GM23248 (cell line): Measurements from ENCODE around the gene MFNG. TPM values are rescaled to one million over a fixed set of nuclear protein-coding genes. Genes with fewer than 3 reads are reported as not detected.

ENCODE experiments used
- DNase-seq: peaks from one replicate; pipeline ENCODE4 v3.0.0-alpha.2; 2015
- H2AFZ ChIP-seq: fragments of 200-600 bp; sonication (generic); 2 replicates; pipeline ENCODE4 v1.6.1; 2016; ENCODE audit warnings: antibody characterized with exemption
- H3F3A ChIP-seq: fragments of 200-600 bp; sonication (generic); 2 replicates; pipeline ENCODE4 v1.6.1; 2016; ENCODE audit warnings: mild to moderate bottlenecking, antibody characterized with exemption, mixed run types; ENCODE audit not compliant: insufficient read depth
- H3K27ac ChIP-seq: fragments of 200-600 bp; sonication (generic); 2 replicates; pipeline ENCODE4 v1.5.1; 2016; ENCODE audit warnings: mild to moderate bottlenecking
- H3K27me3 ChIP-seq: fragments of 200-600 bp; sonication (generic); replicated peaks from 2 replicates; pipeline ENCODE4 v1.6.1; 2016; ENCODE audit warnings: mild to moderate bottlenecking; ENCODE audit not compliant: insufficient read depth
- H3K36me3 ChIP-seq: fragments of 200-600 bp; sonication (generic); 2 replicates; pipeline ENCODE4 v1.6.1; 2016; ENCODE audit warnings: low read depth, mild to moderate bottlenecking
- H3K4me1 ChIP-seq: fragments of 200-600 bp; sonication (generic); 2 replicates; pipeline ENCODE4 v1.6.1; 2016; ENCODE audit warnings: mild to moderate bottlenecking; ENCODE audit not compliant: insufficient read depth
- H3K4me2 ChIP-seq: fragments of 200-600 bp; sonication (generic); one replicate; pipeline ENCODE4 v1.6.1; 2016; ENCODE audit warnings: mild to moderate bottlenecking; ENCODE audit not compliant: unreplicated experiment
- H3K4me3 ChIP-seq: fragments of 200-600 bp; sonication (generic); 2 replicates; pipeline ENCODE4 v1.5.1; 2016; ENCODE audit warnings: mild to moderate bottlenecking
- H3K79me2 ChIP-seq: fragments of 200-600 bp; sonication (generic); 2 replicates; pipeline ENCODE4 v1.6.1; 2016; ENCODE audit warnings: mild to moderate bottlenecking; ENCODE audit not compliant: insufficient read depth
- H3K9ac ChIP-seq: fragments of 200-600 bp; sonication (generic); 2 replicates; pipeline ENCODE4 v1.6.1; 2016; ENCODE audit warnings: mild to moderate bottlenecking
- H3K9me2 ChIP-seq: fragments of 200-600 bp; sonication (generic); 2 replicates; pipeline ENCODE4 v1.6.1; 2016; ENCODE audit warnings: mixed run types, mild to moderate bottlenecking, moderate library complexity; ENCODE audit not compliant: insufficient read depth
- H3K9me3 ChIP-seq: fragments of 200-600 bp; sonication (generic); one replicate; pipeline ENCODE4 v1.6.1; 2017; ENCODE audit warnings: low read depth
- H4K20me1 ChIP-seq: fragments of 200-600 bp; sonication (generic); 2 replicates; pipeline ENCODE4 v1.6.0; 2016; ENCODE audit not compliant: insufficient read depth
- EZH2 ChIP-seq: fragments of 200-600 bp; sonication (generic); IDR thresholded peaks from 2 replicates; pipeline ENCODE4 v1.6.1; 2018; ENCODE audit warnings: antibody characterized with exemption, mild to moderate bottlenecking; ENCODE audit not compliant: insufficient read depth, poor library complexity, severe bottlenecking
- EZH2phosphoT487 ChIP-seq: fragments of 200-600 bp; sonication (generic); IDR thresholded peaks from 2 replicates; pipeline ENCODE4 v1.6.1; 2018; ENCODE audit warnings: antibody characterized with exemption, moderate library complexity, mild to moderate bottlenecking, low read depth; ENCODE audit not compliant: insufficient read depth
- WGBS, 2 experiments: methylation state at CpG; one replicate each; pipeline ENCODE4 v1.1.6; 2015 to 2017; ENCODE audit warnings: low lambda C conversion rate in 2 of 2, low coverage in 1 of 2; ENCODE audit errors: missing lambda C conversion rate in 2 of 2; 5-methylcytosine and 5-hydroxymethylcytosine counted together
- in situ Hi-C: fragments of 300-500 bp; cut with MboI; formaldehyde crosslinking; loops from 2 replicates; pipeline ENCODE4 v1.15.0; 2020
- polyA plus RNA-seq: library from polyadenylated mRNA; unstranded; fragments of >200 nt; fragmentation: Nextera tagmentation; extraction: Ambion mirVana; gene quantifications from 2 replicates; pipeline ENCODE4 v1.2.1, GENCODE V29; 2016
- total RNA-seq: library from RNA; depleted of rRNA; stranded (reverse); fragments of >200 nt; shearing (Covaris generic); gene quantifications from 2 replicates; pipeline ENCODE4 v1.2.3, GENCODE V29; 2014

The MFNG gene
- total and polyA plus RNA-seq, 2 experiments from 2014 or later: not detected

DNA sequence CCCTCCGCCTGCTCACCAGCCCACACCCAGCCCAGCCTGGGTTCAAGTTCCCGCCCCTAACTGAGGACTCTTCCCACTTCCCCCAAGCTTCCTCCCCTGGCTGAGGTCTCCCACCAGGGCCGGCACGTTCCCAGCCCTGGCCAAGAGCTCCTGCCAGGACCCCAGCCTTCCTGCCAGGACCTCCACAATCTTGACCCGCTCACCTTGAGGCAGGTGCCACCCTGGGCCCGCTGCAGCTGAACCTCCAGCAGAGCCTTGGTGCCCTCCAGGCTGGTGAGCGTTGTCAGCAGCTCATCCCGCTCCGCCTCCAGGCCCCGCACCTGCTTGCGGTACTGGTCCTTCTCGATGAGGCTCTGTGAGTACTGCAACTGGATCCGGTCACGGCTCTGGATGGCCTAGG, 19.8 kb upstream of the MFNG start:
- Histone ChIP-seq H3K27me3 (no peaks in the 10 kb centered on the region; the same call in 1 of the 2 replicates), H3F3A (no peaks in the 10 kb centered on the region; the same call in 1 of the 2 replicates), H3K27ac (no peak overlapping the region), H2AFZ (no peak overlapping the region), H3K9me2 (no peaks in the 10 kb centered on the region), H4K20me1 (no peaks in the 10 kb centered on the region), H3K9ac (no peak overlapping the region), H3K79me2 (no peaks in the 10 kb centered on the region), H3K4me1 (peaks cover 10% of the 10 kb centered on the region), H3K36me3 (no peaks in the 10 kb centered on the region), H3K4me2 (no peak overlapping the region), H3K4me3 (no peak overlapping the region), H3K9me3 (no peaks in the 10 kb centered on the region)
- DNase-seq: no peak
- in situ Hi-C loops: no loop called here
- WGBS, 2 experiments: 90% methylated on average over 14 of the region's 14 CpGs
- TF ChIP-seq EZH2: no peak
- TF ChIP-seq EZH2phosphoT487: no peak

DNA sequence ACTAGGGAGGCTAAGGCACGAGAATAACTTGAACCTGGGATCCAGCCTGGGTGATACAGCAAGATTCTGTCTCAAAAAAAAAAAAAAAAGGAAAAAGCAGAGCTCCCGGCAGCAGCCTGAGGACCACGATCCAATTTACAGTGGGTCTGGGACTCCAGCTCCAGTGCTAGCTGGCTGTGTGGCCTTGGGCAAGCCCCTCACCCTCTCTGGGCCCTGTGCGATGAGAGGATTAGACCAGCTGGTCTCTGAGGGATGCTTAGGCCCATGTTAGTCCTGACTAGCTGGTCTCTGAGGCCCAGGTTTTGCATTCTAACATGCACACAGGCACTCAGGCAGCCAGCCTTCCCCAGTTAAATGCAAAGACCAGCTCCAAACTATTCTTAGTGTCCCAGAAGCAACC, 19.4 kb upstream of the MFNG start:
- in situ Hi-C loops: no loop called here
- no peak overlapping the region for H2AFZ ChIP-seq
- no peaks in the 10 kb centered on the region for H3K9me3 ChIP-seq
- H3K79me2 ChIP-seq: no peaks in the 10 kb centered on the region
- 85 to 98% methylated on average over 4 of the region's 4 CpGs for whole genome bisulfite sequencing, 2 experiments
- no peaks in the 10 kb centered on the region for H4K20me1 ChIP-seq
- no peak overlapping the region for H3K4me2 ChIP-seq
- H3K4me1 ChIP-seq: peaks cover 10% of the 10 kb centered on the region
- no peaks in the 10 kb centered on the region; the same call in 1 of the 2 replicates for H3F3A ChIP-seq
- no peaks in the 10 kb centered on the region for H3K36me3 ChIP-seq
- no peaks in the 10 kb centered on the region for H3K9me2 ChIP-seq
- TF ChIP-seq EZH2phosphoT487 (no peak), EZH2 (no peak)
- H3K27ac ChIP-seq: no peak overlapping the region
- no peak overlapping the region for H3K4me3 ChIP-seq
- no peak for DNase-seq
- H3K27me3 ChIP-seq: no peaks in the 10 kb centered on the region; the same call in 1 of the 2 replicates
- no peak overlapping the region for H3K9ac ChIP-seq

DNA sequence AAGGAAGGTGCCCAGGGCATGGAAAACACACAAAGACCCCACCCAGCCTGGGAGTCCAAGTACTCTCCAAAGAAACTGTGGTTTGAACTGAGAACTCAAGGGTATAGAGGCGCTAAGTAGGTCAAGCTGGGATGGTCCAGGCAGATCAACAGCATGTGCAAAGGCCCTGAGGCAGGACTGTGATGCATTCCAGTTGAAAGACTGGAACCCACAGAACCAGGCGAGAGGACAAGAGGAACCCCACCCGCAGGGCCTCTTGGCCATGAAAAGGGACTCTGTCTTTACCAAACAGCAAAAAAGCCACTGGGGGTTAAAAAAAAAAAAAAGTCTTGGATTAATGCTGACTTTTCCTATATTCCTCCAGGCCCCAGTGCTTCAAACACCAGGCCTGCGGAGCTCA, 18.8 kb upstream of the MFNG start:
- in situ Hi-C loops: no loop called here
- H3K79me2 ChIP-seq: no peaks in the 10 kb centered on the region
- peaks cover 10% of the 10 kb centered on the region for H3K4me1 ChIP-seq
- no peaks in the 10 kb centered on the region; the same call in 1 of the 2 replicates for H3K27me3 ChIP-seq
- no peak overlapping the region for H2AFZ ChIP-seq
- TF ChIP-seq EZH2phosphoT487 (no peak), EZH2 (no peak)
- no peak overlapping the region for H3K4me3 ChIP-seq
- no peaks in the 10 kb centered on the region; the same call in 1 of the 2 replicates for H3F3A ChIP-seq
- 96 to 97% methylated on average over 4 of the region's 4 CpGs for WGBS, 2 experiments
- no peak for DNase-seq
- H3K9me3 ChIP-seq: no peaks in the 10 kb centered on the region
- no peaks in the 10 kb centered on the region for H4K20me1 ChIP-seq
- no peaks in the 10 kb centered on the region for H3K9me2 ChIP-seq
- H3K36me3 ChIP-seq: no peaks in the 10 kb centered on the region
- H3K27ac ChIP-seq: no peak overlapping the region
- H3K4me2 ChIP-seq: no peak overlapping the region
- no peak overlapping the region for H3K9ac ChIP-seq

DNA sequence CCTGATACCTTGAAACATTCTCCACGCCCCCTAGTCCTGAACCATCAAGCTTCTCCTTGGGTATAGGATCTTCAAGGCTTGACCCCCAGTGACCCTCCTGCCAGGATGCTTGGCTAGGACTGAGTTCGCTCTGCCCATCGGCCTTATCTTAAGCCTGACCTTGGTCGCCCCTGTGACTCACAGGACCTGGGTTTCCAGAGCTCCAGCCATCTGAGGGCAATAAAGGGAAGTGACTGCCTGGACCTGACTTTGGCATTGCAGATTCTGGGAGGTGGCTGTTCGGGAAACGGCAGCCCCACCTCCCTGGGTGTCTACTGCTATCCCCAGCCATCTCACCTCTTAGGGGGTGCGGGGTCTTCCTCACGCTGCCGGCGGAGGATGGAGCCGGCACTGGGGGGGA, 17.7 kb upstream of the MFNG start:
- Histone ChIP-seq H3K9ac (no peak overlapping the region), H3F3A (no peaks in the 10 kb centered on the region; the same call in 1 of the 2 replicates), H4K20me1 (no peaks in the 10 kb centered on the region), H3K79me2 (no peaks in the 10 kb centered on the region), H2AFZ (no peak overlapping the region), H3K9me3 (no peaks in the 10 kb centered on the region), H3K9me2 (no peaks in the 10 kb centered on the region), H3K4me2 (no peak overlapping the region), H3K27me3 (no peaks in the 10 kb centered on the region; the same call in 1 of the 2 replicates), H3K4me1 (peaks cover 10% of the 10 kb centered on the region), H3K36me3 (no peaks in the 10 kb centered on the region), H3K27ac (no peak overlapping the region), H3K4me3 (no peak overlapping the region)
- in situ Hi-C loops: no loop called here
- no peak for DNase-seq
- no peak for TF ChIP-seq EZH2phosphoT487
- TF ChIP-seq EZH2: no peak
- 62 to 67% methylated on average over 11 of the region's 11 CpGs for WGBS, 2 experiments

DNA sequence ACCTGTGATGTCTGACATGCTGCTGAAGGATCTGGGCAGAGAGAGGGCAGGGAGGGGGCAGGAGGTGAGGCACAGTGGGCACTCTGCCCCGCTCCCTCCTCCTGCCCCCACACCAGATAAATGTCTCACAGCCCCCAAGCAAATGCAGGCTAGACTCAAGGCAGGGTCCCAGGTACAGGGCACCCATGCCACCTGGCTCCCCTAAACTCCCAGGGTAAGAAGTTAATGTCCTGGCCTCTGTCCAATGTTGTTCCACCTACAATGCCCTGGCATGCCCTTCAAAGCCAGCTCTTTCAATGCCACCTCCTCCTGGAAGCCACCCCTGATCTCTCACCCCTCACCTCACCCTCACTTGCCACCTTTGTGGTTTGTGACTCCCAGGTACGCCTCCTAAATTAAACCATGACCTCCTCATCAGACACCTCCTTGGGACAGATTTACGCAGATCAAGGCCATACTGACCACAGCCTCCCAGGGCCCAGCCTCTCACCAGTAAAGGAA, 17.0 kb upstream of the MFNG start:
- no peak overlapping the region for H3K4me3 ChIP-seq
- no peaks in the 10 kb centered on the region for H3K79me2 ChIP-seq
- H2AFZ ChIP-seq: no peak overlapping the region
- H3K9me3 ChIP-seq: no peaks in the 10 kb centered on the region
- H3K9ac ChIP-seq: no peak overlapping the region
- no peak for DNase-seq
- 94 to 97% methylated on average over 2 to 3 of the region's 3 CpGs for whole genome bisulfite sequencing, 2 experiments
- in situ Hi-C loops: no loop called here
- TF ChIP-seq EZH2phosphoT487: no peak
- no peak for TF ChIP-seq EZH2
- no peaks in the 10 kb centered on the region; the same call in 1 of the 2 replicates for H3K27me3 ChIP-seq
- H3K9me2 ChIP-seq: no peaks in the 10 kb centered on the region
- H3K4me1 ChIP-seq: peaks cover 10% of the 10 kb centered on the region
- no peaks in the 10 kb centered on the region for H4K20me1 ChIP-seq
- no peaks in the 10 kb centered on the region; the same call in 1 of the 2 replicates for H3F3A ChIP-seq
- no peaks in the 10 kb centered on the region for H3K36me3 ChIP-seq
- no peak overlapping the region for H3K4me2 ChIP-seq
- H3K27ac ChIP-seq: no peak overlapping the region
